Measurements from ENCODE around the gene UTP25.
A peak's percentile ranks its signal among the peaks of the same experiment; 100 is the strongest.
"Not testable (repeated sequence)": the region's sequence is repeated elsewhere in the genome, so short reads cannot be mapped to it uniquely, and the experiment has no call there.

Gene UTP25, protein sequence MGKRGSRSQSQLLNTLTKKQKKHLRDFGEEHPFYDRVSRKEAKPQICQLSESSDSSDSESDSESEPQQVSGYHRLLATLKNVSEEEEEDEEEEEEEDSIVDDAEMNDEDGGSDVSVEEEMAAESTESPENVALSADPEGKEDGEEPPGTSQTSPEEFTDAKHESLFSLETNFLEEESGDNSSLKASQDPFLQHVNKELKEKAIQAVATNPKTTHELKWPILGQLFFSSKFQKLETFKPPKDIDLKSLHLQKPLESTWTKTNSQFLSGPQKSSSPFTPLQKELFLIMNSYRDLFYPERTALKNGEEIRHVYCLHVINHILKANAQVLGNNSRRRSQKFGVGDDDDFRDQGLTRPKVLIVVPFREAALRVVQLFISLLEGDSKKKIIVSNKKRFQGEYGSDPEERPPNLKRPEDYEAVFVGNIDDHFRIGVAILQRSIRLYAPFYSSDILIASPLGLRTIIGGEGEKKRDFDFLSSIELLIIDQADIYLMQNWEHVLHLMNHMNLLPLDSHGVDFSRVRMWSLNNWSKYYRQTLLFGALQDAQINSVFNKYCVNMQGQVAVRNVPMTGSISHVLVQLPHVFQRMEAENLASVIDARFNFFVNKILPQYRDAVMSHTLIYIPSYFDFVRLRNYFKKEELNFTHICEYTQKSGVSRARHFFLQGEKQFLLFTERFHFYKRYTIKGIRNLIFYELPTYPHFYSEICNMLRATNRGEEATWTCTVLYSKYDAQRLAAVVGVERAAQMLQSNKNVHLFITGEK

DNA sequence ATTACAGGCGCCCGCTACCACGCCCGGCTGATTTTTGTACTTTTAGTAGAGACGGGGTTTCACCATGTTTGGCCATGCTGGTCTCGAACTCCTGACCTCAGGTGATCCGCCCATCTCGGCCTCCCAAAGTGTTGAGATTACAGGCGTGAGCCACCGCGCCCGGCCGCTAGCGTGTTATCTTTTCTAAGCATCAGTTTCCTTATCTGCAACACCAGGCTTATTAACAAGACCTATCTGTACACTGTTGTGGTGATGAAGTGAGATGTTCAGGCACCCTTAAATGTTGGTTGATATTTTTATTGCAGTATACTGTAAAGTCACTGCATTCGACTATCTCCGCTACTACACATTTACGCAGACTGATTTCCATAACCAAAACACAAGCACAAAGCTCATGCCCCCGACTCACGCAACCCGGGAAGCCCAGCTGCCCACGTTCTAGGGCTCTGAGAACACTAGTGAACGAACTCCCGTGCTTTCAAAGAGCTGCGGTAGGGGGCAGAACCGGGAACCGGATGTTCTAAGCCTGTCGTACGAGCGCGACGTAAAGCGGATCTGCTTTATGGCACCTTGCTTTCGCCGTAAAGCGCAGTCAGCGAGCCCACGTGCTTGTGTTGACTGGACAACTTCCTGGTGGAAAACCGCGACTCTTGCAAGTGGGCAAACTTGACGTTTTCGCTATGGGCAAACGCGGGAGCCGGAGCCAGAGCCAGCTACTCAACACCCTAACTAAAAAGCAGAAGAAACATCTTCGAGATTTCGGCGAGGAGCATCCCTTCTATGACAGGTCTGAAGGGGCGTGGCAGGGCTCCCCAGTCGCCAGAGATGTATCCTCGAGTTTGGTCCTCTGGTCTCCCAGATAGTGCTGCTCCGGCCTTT lies at the start of gene UTP25:
Gene UTP25 (plus strand): TSS at position 589 of the 879 bp plus-strand sequence. CDS start 92 bp downstream, at position 681.
- DNase-seq (ENCODE audit: low spot score): peak; percentile 97

DNA sequence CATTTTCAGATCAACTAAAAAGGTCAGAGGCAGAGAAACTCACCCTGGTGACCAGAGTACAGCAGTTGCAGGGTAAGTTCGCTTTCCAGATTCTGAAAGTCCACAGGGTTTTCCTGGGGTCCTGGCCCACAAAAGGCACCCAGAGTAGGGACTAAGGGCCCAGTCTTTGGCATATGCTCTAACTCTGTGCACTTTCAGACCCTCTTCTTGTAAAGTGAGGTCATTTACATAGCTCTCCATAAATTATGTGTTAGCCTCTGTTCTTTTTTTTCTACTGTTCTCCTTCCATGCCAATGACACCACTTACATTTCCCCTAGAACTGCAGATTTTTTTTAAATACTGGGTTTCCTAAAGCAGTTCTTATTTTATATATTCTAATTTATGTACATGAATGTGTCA lies 49.7 kb upstream of the UTP25 start:
- DNase-seq (ENCODE audit: low spot score): no peak

DNA sequence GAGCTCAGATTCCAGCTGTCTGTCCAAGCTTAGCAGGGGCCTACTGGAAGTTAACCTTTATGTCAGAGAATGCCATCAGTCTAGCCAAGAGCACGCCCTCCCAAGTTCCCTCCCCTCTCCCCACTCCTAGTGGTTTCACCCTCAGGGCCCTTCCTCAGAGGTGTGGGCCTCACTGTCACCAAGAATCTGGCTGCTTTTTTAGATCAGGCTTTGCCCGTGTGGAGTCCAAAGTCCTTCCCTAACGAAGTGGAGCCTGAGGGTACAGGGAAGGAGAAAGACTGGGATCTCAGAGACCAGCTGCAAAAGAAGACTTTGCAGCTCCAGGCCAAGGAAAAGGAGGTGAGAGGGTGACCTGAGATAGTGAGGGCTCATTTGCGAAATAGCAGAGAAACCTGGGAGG lies 47.5 kb upstream of the UTP25 start:
- peak; percentile 27 for DNase-seq (ENCODE audit: low spot score)

DNA sequence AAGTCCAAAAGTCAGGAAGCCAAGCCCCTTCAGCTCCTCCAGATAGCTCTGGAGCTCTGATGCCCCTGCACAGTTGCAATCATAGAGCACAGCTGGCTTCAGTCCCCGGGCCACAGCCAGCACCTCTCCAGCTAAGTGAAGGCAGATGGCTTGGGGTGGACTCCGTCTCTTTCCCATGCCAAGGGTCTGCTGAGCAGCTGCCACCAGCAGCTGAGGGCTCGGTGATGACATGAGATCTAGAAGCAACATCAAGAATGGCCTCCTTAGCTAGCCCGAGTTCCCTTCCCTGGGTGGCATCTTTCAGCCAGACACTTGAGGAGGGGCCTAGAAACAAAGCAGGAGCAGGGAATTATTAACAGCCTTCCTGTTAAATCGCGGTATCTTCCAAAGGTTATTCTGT lies 44.4 kb upstream of the UTP25 start:
- no peak for DNase-seq (ENCODE audit: low spot score)

DNA sequence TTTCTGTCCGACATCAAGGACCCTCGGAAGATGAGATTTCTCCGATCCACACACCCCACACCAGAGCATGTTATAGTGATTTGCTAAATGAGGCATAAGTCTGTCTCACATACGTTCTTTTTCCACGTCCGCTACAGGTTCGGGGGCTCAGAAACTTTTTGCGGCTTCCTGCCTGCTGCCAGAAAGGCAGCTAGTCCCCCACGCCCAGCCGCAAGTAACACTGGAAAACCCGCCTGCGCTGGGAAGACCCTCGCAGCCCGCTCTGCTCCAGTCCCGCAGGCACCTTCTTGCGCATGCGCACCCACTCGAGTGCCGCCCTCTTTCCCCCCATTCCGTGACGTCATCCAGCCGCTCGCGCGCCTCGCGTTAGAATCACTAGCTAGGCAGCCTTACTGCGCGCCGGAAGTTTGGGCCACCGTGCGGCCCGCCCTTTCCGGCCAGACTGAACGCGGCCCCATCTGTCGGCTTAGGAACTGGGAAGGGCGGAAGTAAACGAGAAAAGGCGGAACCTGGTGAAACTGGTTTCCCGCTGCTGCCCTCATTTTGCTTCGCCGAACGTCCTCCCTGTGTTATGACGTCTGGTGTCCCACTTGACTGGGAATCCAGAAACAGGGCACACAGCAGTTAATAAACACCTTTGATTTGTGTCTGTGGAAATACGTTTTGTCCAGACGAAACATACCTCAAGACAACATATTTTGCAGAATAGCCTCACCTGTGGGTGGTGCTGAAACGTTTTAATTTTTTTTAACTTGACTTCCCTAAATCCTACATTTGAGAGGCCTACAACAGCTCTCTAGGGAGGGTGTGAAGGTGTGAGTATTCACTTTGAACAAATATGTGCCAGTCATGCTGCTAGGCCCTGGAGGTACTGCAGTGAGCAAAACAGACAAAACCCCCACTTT lies 43.3 kb upstream of the UTP25 start, which contains the start of gene C1orf74:
Gene C1orf74 (minus strand): TSS at position 295 of the 905 bp plus-strand sequence. CDS start 925 bp downstream, outside the sequence.
- DNase-seq (ENCODE audit: low spot score): peak; percentile 98

DNA sequence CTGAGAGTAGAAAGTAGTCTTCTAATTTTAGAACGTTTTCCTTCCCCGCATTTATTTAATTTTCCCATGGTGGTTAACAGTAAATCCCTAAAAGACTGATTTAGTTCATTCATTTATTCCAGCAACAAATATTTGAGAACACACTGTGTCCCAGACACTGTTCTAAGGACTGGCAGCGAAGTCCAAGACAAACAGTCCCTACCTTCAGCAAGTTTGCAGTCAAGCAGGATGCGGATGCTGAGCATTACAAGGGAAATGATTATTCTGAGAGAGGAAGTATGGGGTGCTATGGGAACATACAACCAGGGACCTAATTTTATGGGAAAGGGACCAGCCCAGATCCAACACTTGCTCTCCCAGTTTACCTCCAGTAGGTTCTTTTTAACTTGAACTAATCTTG lies 42.2 kb upstream of the UTP25 start:
- no peak for DNase-seq (ENCODE audit: low spot score)

DNA sequence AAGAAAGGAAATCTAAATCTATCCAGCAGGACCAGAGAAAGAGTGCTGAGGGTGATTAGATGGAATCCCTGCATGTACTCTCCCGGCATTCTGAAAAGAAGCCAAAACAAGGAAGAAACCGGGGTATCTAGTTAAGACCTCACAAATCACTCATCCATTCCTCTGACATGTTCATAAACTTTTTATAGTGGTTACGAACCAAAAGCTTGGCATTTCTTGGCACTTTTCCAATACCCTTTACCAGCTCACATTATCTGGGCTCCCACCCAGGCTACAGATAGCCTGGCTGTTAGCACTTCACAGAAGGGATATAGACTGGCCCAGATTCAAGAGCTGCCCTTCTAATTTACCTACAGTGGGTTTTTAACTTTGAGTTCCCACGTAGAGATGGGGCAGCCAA lies 41.6 kb upstream of the UTP25 start:
- peak; percentile 34 for DNase-seq (ENCODE audit: low spot score)

DNA sequence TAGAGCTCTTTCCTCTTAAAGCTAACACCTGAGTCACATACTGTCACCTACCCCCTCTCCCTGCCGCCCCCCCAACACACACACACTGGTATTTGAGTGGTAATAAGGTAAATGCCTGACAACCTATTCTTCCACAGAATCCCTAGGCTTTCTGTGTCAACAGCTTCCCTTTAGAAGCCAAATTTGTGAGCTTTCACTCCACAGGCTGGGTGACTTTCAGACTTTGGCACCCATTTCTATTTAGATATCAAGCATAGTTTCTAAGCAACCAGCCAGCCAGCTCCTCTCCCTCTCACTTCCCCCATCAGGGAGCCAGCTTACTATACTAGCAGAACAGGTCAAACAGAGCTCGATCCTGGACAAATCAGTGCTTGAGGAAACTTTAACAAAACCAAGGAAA lies 40.2 kb upstream of the UTP25 start:
- no peak for DNase-seq (ENCODE audit: low spot score)

DNA sequence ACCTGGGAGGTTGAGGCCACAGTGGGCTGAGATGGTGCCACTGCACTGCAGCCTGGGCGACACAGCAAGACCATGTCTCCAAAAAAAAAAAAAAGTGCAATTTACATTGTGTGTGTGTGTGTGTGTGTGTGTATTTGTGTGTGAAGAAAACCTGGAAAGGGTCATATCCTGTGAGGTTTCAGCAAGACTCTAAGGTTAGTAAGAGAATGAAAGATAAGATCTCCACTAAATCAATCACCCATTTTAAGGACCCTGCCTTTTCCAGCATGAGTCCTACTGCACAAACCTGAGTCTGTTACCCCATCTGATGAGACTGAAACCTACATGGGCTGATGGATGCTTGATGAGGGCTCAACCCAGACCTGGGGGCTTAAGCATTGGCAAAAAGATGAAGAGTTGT lies 38.5 kb upstream of the UTP25 start:
- no peak for DNase-seq (ENCODE audit: low spot score)

DNA sequence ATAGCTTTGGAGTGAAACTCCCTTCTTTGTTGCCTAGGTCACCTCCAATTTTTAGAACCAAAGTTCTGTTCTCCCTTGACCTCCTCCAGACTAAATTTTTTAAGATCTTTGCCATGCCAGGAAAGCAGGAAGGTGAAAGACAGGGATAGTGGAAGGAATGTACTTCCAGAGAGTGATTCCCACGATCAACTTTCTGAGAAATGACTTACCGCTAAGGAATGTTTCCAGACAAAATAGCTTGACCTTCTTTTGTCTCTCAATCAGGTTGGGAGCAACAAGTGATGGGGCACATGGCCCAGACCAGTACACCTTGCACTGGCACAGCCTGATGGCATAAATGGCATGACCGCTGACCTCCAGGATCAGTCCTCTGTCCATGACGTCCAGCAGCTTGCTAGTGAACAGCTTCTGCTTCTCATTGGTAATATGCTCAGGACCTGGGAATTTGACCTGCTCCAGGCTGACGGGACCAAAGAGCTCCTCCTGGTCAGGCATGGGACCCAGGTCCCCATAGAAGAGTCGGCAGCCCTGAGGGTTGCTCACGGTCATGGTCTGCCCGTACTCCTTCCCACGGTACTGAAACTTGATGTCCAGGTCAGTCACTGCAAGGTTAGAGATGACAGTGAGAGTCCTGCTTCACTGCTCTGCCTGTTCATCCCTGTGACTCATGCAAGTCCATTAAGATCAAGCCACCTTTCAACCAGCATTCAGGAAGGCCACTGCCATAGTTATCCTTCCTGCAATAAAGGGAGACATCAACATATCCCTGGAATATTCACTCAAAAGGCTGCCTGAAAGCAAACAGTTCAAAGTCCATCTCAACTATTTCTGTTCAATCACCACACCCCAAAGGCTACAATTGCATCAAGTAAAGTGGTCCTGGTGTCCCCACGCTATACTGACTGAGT lies 37.2 kb upstream of the UTP25 start:
- peak; percentile 14 for DNase-seq (ENCODE audit: low spot score)

DNA sequence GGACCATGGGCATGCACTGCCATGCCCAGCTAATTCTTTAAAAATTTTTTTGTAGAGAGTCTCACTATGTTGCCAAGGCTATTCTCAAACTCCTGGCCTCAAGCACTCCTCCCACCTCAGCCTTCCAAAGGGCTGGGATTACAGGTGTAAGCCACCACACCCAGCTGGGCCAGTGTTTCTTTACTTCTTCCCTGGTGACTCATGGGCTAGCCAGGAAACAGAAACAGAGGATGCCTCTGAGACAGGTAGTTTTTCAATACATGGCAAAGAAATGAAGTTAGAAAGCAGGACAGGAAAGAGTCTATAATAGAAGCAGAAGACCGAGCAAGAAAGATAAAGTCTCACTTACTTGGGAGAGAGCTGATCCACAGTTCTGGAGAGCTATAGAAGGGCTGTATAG lies 35.9 kb upstream of the UTP25 start:
- peak; percentile 30 for DNase-seq (ENCODE audit: low spot score)

DNA sequence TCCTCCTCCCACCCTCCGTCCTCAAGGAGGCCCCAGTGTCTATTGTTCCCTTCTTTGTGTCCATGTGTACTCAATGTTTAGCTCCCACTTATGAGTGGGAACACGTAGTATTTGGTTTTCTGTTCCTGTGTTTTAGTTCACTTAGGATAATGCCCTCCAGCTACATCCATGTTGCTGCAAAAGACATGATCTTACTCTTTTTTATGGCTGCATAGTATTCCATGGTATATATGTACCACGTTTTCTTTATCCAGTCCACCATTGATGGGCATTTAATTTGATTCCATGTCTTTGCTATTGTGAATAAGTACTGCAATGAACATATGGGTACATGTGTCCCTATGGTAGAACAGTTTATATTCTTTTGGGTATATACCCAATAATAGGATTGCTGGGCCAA lies 34.1 kb upstream of the UTP25 start:
- DNase-seq (ENCODE audit: low spot score): not testable (repeated sequence)

DNA sequence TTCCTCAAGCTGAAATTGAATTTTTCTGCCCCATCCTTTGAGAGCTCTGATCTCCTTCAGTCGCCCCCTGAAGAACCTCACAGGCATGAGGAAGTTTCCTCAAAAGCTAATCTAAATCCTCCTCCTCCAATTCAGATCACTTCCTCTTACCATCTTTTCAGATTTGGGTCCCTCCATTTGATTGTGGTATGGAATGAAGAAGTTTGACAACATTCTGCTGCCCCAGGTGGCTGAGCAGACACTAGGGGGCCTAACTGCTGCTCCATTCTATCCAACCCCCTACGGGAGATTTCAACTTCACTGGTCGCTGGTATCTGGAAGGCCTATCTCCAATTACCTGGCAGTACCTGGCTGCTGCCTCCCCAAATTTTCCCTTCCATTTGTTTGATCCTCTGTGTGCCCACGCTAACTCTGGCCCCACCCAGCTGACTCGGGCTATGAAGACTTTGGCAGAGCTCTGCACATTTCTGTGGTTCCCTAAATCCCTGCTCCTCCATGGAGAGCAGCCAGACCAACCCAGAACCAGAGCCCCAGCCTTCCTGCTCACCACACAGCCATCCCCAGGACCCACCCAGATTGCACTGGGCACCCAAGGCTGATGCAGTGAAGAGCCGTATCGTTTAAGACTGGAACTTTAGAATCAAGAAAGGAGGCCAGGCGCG lies 29.7 kb upstream of the UTP25 start:
- DNase-seq (ENCODE audit: low spot score): no peak

DNA sequence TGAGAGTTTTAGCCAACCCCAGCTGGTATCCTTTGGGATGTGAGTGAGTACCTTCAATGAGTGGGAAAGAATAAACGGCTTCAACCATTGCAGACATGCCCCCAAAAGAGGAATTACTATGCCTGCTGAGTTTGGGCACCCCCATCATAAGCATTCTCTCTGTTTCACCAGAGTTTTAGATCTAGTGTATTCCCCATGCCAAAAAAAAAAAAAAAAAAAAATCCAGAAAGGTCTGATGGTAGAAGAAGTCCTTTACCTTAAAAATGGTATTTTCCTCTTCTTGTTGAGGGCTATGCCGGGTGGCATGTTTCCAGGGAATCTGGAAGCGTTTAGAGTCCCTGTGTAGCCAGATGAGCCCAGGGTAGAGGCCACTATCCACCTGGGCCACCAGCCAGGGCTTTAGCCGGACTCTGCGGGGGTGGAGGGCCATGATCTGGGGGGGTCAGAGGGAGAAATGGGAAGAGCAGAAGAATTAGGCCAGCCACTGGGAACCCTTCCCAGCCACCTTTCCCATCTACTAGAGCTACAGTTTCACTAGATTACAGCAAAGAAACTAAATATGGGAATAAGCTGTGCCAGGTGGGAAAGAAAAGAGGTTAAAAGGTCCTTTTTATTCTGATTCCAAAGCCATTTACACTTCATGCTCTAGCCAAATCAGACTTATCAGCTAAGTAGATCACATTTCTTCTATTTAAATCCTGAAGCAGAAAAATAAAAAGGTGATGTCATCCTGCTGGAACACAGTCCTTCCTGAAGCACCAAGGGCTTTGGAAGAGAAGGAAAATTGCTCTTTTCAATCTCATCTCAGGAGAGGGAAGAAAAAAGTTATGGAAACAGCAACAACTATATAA lies 26.6 kb upstream of the UTP25 start:
- DNase-seq (ENCODE audit: low spot score): no peak

DNA sequence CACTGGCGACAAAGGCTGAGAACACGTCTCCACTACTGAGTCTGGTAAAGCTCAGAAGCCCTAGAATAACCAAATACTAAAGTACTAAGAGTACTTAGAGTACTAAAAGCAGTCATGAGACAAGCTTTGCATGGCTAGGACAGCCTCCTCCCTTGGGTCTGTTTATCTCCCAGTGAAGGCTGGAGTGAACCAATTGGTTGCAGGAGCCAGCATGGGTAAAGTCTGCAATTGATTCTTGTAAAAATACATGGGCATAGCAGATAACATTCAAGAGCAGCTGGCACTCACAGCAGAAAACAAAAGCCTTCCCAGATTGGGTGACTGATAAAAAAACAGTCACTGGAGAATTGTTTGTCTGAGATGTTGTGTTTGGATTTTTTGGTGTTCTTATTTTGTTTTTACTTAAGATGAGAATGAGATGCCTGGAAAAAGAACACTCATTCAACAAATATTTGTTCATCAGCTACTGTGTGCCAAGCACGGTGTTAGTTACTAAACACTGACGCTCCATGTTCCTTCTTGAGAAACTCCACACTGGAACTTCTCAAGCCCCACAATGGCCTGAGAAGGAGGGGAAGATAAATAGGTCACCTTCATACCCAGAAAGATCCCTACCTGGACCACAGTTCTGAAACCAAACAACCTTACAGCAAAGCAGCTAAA lies 25.5 kb upstream of the UTP25 start:
- no peak for DNase-seq (ENCODE audit: low spot score)

DNA sequence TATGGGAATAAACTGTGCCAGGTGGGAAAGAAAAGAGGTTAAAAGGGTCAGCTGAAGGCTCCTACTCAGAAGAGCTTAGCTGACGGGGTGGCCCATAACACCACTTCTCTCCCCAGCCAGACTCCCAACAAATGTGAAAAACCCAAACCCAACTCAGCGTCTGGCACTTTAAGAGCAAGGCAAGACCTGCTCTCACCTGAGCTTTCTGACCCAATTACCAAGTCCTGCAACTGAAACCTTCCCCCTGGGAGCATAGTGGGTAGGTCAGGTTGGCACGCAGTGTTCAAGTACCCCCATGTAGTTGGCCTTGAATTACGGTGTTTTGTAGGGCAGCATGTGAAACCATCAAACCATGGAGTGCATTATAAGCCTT lies 25.0 kb upstream of the UTP25 start:
- no peak for DNase-seq (ENCODE audit: low spot score)

DNA sequence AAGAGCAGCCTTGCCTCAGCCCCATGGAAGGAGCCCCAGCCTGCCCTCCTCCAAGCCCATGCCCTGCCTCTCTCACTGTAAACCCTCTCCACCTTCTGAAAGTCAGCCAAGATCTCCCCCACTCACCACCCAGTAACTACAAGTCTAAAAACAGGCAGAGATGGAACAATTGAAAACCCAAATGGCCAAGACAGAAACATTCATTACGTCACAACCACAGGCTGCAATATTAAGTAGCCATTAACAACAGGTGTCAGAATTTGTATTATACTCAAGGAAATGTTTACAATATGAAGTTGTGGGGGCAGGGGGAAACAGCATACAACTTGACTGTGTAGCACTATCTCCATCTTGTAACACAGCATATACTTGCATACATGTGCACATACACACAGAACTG lies 24.2 kb upstream of the UTP25 start:
- DNase-seq (ENCODE audit: low spot score): no peak

DNA sequence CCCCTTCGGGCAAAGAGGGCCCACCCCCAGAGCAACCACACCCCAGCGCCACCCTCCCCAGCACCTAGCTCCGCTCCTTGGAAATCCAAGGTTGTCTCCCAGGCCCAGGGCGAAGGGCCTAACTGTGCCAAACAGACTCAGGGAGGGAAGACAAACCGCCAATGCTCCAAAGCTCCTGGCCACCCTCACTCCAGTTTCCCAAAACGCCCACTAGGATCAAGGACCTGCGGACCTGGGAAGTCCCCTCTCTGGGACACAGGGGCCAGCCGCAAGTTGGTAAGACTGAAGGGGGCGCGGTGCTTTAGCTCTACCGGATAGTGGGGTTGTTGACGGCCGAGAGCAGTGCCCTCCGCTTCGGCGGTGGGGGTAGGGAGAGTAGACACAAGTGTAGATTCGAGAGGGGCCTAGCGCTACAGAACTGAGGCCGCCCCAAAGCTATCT lies 22.4 kb upstream of the UTP25 start:
- no peak for DNase-seq (ENCODE audit: low spot score)

All from LoVo (cell line).